HG03108 (cell line): Measurements from ENCODE around the gene ESPN.

Source experiments
- ATAC-seq: cut with Tn5 transposase; IDR thresholded peaks from one replicate; pipeline ENCODE4 v1.9.1; 2021; ENCODE audit warnings: moderate library complexity; ENCODE audit not compliant: unreplicated experiment

ESPN gene

GRCh38 chr1:6408023-6408422, 16.6 kb upstream of the ESPN start:
- ATAC-seq = no peak

DNA sequence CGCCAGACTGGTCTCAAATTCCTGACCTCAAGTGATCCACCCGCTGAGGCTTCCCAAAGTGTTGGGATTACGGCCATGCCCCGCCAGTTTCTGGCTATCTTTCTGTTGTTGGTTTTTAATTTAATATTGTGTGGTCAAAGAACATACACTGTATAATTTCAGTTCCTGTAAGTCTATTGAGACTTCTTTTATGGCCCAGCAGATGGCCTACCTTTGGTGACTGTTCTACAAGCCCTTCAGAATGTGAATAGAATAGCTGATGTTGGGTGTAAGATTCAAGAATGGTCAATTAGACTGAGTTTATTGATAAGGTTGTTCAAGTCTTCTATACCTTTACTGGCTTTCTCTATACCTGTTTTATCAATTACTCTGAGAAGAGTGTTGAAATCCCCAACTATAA, 15.5 kb upstream of the ESPN start:
- ATAC-seq = no peak

DNA sequence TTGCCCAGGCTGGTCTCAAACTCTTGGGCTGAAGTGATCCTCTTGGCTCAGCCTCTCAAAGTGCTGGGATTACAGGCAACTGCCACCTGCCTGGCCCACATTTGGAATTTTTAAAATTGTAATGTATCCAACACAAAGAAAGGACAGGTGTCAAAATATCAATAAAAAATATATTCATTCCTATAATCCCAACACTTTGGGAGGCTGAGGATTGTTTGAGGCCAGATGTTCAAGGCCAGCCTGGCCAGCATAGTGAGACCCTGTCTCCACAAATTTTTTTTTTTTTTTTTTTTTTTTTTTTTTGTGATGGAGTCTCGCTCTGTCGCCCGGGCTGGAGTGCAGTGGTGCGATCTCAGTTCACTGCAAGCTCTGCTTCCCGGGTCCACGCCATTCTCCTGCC, 14.8 kb upstream of the ESPN start:
- ATAC-seq = no peak

DNA sequence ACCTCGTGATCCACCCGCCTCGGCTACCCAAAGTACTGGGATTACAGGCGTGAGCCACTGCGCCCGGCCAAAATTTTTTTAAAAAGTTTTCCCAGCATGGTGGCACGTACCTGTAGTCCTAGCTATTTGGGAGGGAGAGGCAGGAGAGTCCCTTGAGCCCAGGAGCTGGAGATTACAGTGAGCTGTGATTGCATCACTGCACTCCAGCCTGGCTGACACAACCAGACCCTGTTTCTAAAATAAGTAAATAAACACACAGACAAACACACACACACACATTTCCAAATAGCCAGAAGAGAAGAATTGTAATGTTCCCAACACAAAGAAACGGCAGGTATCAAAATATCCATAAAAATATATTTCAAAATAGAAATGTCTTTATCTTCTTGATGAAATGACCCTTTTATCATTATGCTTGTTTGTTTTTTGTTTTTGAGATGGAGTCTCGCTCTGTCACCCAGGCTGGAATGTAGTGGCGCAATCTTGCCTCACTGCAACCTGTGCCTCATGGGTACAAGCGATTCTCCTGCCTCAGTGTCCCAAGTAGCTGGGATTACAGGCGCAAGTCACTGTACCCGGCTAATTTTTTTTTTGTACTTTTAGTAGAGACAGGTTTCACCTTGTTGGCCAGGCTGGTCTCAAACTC, 14.2 kb upstream of the ESPN start:
- no peak for ATAC-seq

GRCh38 chr1:6412896-6413295, 11.7 kb upstream of the ESPN start:
- no peak for ATAC-seq

GRCh38 chr1:6414443-6414844, 10.1 kb upstream of the ESPN start:
- peak; percentile 80 for ATAC-seq

GRCh38 chr1:6414881-6415626, 9.5 kb upstream of the ESPN start:
- no peak for ATAC-seq

- no peak for ATAC-seq
These were observed 8.3 kb upstream of the ESPN start for GRCh38 chr1:6416295-6416656.

DNA sequence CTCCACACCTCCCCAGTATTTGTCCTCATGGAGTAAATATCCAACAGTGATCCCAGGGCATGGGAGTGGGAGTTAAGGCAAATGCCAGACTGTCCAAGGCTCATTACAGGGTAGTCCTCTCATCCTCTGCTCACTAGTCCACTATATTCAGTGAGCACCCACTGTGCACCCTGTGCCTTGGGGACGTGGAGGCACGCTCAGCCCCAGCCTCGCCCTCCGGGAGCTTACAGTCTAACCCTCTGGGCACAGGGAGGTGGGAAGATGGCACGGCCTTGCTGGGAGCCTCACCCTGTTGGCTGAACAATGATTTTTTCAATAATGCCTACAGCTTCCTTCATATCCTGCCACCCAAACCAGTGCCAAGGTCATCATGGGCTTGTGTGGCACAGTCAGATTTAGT, 7.7 kb upstream of the ESPN start:
- no peak for ATAC-seq

GRCh38 chr1:6417961-6418667, 6.5 kb upstream of the ESPN start:
- no peak for ATAC-seq

DNA sequence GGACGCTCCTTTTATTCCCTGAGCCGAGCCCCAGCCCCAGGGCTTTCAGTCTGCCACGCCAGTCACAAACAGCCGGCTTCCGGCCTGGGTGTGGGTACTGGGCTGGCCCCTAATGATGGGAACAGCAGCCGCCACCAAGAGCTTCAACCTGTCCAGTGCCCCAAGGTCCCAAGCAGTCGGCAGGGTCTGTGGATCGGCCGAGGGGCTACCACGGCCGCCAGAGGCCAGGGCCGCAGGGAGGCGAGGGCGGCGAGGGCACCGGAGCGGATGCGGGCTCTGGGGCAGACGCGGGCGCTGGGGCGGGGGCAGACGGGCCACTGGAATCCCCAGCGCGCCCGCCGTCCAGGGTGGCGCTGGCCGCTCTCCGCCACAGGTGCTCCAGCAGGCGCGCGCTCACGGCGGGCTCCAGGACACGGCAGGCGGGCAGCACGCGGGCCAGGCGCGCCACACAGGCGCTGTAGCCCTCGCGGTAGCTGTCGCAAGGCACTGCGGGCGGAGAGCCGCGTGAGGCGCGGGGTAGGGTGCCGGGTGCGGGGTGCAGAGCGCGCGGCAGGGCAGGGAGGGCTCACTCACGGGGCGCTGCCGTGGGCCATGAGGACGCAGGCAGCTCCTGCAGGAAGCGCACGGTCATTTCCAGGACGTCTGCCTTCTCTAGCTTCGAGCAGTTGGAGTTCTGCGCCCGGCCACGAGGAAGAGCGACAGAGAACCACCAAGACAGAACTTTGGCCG, 5.7 kb upstream of the ESPN start:
- no peak for ATAC-seq

GRCh38 chr1:6419397-6419803, 5.2 kb upstream of the ESPN start:
- no peak for ATAC-seq

GRCh38 chr1:6419804-6420453, 4.6 kb upstream of the ESPN start, which contains the start of gene HES2:
Gene HES2 (minus strand): TSS chr1:6419919. CDS start chr1:6419820, 99 bp downstream.
- ATAC-seq = no peak

DNA sequence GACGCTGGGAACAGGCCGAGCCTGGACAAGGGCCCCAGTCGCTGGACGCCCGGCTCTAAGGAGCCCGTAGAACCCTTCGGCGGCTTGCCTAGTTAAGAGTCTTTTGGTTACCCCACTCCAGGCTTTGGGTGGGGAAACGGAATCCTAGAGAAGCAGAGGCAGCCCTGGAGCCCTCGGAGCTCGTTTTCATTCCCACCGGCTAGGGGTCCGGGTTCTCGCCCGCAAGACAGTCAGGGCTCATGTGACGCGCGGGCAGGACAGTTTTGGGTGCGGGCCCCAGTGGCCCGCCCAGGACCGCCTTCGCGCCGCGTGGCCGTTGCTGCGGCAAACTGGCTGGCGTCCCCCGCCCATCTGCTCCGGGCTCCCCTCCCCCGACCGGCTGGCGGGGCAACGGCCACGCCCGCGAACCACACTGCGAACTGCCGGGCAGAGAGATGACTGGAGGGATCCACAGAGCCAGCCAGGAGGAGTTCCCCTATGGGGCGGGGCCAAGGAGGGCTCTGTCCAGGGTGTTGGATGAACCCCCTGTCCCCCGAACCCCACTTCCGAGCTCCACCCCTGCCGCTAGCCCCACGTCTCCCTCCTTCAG, 4.0 kb upstream of the ESPN start:
- no peak for ATAC-seq

DNA sequence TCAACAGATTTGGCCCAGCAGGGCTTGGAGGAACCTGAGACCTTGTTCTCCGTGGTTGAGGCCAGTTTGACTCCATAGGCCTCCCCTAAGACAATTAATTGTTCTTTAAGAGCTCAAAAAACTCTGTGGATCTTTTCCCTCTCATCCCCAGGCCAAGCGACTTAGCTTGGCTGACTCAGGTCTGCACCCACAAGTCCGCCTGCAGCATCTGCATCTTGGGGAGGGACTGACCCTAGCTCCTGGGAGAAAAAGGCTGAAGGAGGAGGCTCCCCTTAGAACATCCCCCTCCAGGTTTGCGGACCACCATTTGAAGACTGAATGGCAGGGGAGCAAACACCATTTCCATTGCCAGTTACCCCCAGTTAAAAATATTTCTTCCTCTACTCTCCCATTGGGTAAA, 3.3 kb upstream of the ESPN start:
- no peak for ATAC-seq

DNA sequence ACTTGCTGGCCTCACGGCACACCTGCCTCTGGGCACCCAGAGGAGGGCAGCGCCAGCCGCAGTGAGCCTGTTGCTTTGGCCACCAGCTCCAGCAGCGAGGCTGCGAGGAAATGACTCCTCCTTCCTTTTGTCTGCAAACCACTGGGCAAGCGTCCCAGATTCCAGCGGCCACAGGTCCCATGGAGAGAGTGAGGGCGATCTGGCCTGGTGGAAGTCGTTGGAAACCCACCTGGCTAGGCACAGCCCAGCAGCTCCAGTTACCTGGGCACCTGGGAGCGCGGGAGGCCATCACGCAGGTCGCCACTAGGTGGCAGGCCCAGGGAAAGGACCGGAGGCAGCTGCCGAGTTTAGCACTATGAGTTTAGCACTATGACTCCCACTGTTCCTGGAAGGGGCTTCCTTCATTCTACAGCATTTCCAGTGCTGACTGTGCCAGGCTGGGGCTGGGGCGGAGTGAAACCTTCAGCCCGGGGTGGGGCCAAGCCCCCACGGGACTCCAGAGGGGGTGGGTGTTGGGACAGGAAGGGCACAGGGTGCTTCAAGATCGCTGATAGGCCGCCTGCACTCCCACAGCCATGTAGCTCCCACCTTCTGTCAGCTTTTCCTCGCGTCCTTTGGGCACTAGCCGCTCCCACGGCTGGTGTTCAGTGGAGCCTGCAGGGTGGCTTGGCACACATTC, 1.1 kb upstream of the ESPN start:
- no peak for ATAC-seq

- no peak for ATAC-seq
These were observed 493 bp upstream of the ESPN start for GRCh38 chr1:6424000-6424565.

- ATAC-seq = no peak
These were observed 1.1 kb downstream of the ESPN start for GRCh38 chr1:6425658-6426057.

- ATAC-seq = no peak
These were observed 1.8 kb downstream of the ESPN start for GRCh38 chr1:6426277-6426971.
